Fibroblast of lung (primary cell): ENCODE measurements around the gene CRIP3.

ENCODE experiments used
- EZH2 ChIP-seq: IDR thresholded peaks from 2 replicates; pipeline ENCODE4 v1.5.1; 2012; ENCODE audit warnings: low read length, control low read depth, mild to moderate bottlenecking; ENCODE audit errors: missing control alignments
- TF ChIP-seq, protein P1 (sequence below), 2 donors: IDR thresholded peaks in 1 of 2; conservative IDR thresholded peaks in 1 of 2; 1 replicate in 1 of 2; 2 replicates in 1 of 2; pipeline ENCODE4 v1.5.1; 2011 to 2012; ENCODE audit warnings: low read length in 2 of 2, control low read depth in 1 of 2, inconsistent platforms in 1 of 2, low read depth in 1 of 2, mild to moderate bottlenecking in 1 of 2

GRCh38 chr6:43271103-43271815 lies 37.4 kb downstream of the CRIP3 start:
- TF ChIP-seq, protein P1, sequence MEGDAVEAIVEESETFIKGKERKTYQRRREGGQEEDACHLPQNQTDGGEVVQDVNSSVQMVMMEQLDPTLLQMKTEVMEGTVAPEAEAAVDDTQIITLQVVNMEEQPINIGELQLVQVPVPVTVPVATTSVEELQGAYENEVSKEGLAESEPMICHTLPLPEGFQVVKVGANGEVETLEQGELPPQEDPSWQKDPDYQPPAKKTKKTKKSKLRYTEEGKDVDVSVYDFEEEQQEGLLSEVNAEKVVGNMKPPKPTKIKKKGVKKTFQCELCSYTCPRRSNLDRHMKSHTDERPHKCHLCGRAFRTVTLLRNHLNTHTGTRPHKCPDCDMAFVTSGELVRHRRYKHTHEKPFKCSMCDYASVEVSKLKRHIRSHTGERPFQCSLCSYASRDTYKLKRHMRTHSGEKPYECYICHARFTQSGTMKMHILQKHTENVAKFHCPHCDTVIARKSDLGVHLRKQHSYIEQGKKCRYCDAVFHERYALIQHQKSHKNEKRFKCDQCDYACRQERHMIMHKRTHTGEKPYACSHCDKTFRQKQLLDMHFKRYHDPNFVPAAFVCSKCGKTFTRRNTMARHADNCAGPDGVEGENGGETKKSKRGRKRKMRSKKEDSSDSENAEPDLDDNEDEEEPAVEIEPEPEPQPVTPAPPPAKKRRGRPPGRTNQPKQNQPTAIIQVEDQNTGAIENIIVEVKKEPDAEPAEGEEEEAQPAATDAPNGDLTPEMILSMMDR (conservative IDR thresholded peaks at IDR 0.05 in 1 of 2, IDR thresholded peaks at IDR 0.05 in 1 of 2; ENCODE audit: low read depth in 1 of 2, low read length in 2 of 2), result no peak
- TF ChIP-seq EZH2, result no peak
